ENCODE measurements around the gene ZNF417.

DNA sequence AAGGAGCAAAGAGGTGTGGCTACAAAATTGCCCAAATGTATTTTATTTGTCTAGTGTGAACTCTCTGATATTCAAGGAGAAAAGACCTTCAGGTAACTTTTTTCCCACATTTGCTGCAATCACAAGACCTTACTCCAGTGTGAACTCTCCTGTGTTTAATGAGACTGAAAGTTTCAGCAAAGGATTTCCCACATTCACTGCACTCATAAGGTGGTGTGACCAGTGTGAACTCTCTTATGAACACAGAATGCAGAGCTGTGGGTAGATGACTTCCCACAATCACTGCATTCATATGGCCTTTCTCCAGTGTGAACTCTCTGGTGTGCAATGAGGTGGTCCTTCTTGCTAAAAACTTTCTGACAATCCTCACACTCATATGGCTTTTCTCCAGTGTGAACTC lies 43.9 kb downstream of the ZNF417 start:
- TF ChIP-seq, protein P1, sequence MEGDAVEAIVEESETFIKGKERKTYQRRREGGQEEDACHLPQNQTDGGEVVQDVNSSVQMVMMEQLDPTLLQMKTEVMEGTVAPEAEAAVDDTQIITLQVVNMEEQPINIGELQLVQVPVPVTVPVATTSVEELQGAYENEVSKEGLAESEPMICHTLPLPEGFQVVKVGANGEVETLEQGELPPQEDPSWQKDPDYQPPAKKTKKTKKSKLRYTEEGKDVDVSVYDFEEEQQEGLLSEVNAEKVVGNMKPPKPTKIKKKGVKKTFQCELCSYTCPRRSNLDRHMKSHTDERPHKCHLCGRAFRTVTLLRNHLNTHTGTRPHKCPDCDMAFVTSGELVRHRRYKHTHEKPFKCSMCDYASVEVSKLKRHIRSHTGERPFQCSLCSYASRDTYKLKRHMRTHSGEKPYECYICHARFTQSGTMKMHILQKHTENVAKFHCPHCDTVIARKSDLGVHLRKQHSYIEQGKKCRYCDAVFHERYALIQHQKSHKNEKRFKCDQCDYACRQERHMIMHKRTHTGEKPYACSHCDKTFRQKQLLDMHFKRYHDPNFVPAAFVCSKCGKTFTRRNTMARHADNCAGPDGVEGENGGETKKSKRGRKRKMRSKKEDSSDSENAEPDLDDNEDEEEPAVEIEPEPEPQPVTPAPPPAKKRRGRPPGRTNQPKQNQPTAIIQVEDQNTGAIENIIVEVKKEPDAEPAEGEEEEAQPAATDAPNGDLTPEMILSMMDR (IDR thresholded peaks at IDR 0.05), result no peak
- no peak for TF ChIP-seq POLR2A (IDR thresholded peaks at IDR 0.05)

Data from uterus (tissue), 2 donors.